Activated CD4-positive, alpha-beta T cell treated with anti-CD3 and anti-CD28 coated beads for 24 hours (primary cell): ENCODE results near the gene ZNF48.
A peak's percentile ranks its signal among the peaks of the same experiment; 100 is the strongest.

Experiments
- DNase-seq, 2 donors: peaks; one replicate each; pipeline ENCODE4 v3.0.0-alpha.2; 2020; ENCODE audit warnings: low read depth in 2 of 2

Gene ZNF48

DNA sequence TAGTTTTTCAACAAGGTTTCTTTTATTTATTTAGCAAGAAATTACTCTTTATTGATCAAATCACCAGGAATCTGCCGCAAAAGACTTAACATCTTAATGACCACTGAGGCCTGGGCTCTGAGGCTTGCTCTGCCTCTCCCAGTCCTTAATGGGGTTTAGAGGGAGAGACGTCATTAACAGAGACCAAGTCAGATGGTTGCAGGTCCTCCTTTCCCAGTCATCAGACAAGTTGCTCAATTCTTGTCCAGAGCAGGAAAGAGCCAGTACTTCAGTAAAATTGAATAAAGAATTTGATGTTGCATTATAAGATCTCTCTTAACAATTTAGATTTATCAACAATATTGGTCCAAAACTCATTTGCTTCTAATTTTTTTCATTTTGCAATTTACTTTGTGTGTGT is 48.4 kb downstream of the ZNF48 start:
- no peak for DNase-seq

DNA sequence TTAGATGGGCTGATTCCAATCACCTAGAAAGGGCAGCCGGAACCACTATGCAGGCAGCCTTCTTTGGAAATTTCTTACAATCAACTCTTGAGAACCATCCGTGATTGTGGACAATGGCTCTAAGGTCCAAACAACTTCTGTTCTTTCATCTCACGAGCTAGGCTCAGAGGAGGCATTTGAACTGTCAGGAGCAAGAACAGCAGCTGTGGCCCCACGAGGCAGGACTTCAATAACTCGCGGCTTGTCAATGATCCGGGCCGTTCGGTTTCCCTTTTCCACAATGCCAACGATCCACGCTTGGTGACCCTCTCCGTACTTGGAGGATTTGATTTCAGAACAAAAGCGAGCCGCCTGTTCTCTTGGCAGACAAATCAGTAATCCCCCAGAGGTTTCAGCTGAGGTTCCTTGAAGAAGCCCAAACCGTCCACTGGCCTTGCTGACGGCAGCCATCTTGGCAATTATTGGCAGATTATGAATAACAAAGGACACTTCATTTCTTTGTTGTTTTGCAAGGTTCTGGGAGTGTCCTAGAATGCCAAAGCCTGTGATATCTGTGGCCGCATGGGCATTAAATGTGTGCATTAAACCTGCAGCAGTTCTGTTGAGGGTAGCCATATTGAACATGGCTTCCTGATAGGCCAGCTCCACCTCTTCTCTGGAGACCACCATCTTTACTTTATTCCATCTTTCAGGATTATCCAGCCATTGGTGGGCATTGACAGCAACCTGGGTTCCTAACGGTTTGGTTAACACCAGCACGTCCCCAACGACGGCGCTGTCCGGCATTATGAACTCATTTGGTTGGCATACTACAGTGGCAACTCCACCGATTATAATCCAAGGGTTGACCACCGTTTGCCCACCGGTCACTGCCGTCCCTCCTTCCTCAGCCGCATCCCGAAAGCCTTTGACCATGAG is 49.3 kb downstream of the ZNF48 start:
- no peak for DNase-seq

DNA sequence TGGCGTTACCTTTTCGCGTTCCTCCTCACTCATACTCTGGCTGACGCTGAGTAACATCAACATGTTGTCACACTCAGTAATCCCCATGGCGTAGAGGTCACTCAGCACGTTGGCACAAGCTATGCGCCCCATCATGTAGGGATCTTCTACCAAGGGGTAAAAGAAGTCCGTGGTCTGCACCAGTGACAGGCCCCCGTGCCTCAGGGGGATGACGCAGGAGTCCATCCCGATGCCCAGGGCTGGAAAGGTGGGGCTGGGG is 49.9 kb downstream of the ZNF48 start:
- no peak for DNase-seq

DNA sequence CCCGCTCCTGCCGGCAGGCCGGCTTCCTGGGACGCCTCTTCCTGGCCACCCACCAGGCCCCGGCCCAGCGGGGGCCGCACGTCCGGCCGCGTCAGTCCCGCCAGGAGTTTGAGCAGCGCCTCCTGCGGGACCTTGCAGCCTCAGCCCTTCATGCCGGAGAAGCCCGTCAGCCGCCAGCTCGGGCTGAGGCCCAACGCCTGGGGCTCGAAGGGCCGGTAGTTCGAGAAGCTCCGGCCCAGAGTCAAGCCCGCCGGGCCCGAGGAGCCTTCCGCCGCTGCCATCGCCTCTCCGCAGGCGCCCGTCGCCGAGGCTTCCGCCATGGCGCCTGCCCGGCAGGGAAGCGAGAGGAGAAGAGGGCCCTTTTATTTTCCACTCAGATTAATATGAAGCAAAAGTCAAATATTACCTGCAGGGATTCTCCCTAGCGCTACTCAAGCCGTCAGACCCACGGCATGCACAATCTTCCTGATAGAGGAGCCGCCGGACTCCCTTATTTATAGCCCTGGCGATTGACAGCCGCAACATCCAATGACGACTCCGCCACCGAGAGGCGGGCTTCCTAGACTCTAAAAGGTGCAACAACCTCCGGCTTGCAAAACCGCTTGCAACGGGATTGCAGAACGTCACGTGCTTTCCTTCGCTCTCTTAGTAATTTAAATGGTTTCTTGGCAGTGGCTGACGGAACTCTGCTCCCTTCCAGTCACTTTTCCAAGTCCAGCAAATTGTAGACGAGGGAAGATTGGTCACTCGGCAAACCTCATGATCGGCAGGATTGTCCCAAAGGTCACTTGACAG is 50.4 kb downstream of the ZNF48 start, which contains the start of gene SEPHS2:
SEPHS2 (minus strand) TSS at position 467 of the 795 bp plus-strand sequence; CDS start at position 320, 147 bp downstream.
- DNase-seq: peak; percentile 95 to 98

DNA sequence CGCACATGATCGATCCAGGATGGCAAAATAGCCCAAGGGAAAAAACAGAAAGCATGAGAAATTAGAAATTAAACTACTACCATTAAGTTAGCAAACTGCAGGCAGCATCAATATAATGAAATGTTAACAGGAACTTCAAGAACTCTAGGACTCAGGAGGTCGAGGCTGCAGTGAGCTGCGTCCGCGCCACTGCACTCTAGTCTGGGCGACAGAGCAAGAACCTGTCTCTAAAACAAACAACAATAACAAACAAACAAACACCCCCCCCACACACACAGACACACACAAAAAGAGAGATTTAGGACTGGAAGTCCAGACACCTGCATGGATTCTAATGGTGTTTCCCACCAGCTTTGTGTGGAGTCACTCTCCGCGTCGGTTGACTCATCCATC is 51.0 kb downstream of the ZNF48 start:
- DNase-seq: no peak

GRCh38 chr16:30447512-30448226 is 52.4 kb downstream of the ZNF48 start:
- DNase-seq: no peak

DNA sequence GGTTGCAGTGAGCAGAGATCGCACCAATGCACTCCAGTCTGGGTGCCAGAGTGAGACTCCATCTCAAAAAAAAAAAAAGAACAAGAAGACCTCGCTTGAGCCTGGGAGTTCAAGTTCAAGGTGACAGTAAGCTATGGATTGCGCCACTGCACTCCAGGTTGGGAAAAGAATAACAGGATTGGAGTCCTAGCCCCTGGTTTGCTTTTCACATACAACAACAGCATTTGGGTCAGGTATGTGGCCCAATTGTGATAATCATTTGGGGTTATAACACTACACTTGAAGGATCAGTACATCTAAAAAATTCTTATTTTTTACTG is 53.9 kb downstream of the ZNF48 start:
- no peak for DNase-seq
